ENCODE measurements around the gene ATL3.

GRCh38 chr11:63711838-63712237 is 40.7 kb upstream of the ATL3 start:
- TF ChIP-seq CTCF (IDR thresholded peaks at IDR 0.05; ENCODE audit: low read depth, low read length), result no peak
- TF ChIP-seq MYC (IDR thresholded peaks at IDR 0.05; ENCODE audit: low read depth, low read length), result no peak
- TF ChIP-seq POLR2A (IDR thresholded peaks at IDR 0.05; ENCODE audit: extremely low read depth, insufficient read length), result no peak
- no peak for TF ChIP-seq MAX (IDR thresholded peaks at IDR 0.05; ENCODE audit: low read depth, low read length)

Measured in NB4 (cell line).